Mesenchymal stem cell (in vitro differentiated cells and primary cell): ENCODE measurements around the gene CCL4.

Experiments
- DNase-seq: peaks from one replicate; pipeline ENCODE4 v3.0.0-alpha.2; 2013
- H2AFZ ChIP-seq: one replicate; pipeline ENCODE4 v1.6.1; 2013; ENCODE audit warnings: low read depth, mild to moderate bottlenecking, control low read depth, inconsistent platforms, low read length, moderate library complexity
- H2AK5ac ChIP-seq: 2 replicates; pipeline ENCODE4 v1.6.1; 2013; ENCODE audit warnings: low read length, moderate library complexity, mild to moderate bottlenecking, inconsistent platforms; ENCODE audit not compliant: severe bottlenecking
- H2BK120ac ChIP-seq: one replicate; pipeline ENCODE4 v1.6.1; 2013; ENCODE audit warnings: low read depth, mild to moderate bottlenecking, inconsistent platforms, low read length, moderate library complexity
- H2BK12ac ChIP-seq, 2 experiments: one replicate each; pipeline ENCODE4 v1.6.1; 2013; ENCODE audit warnings: inconsistent platforms in 2 of 2, low read length in 2 of 2, mild to moderate bottlenecking in 2 of 2, moderate library complexity in 2 of 2, control low read depth in 1 of 2
- H2BK15ac ChIP-seq: one replicate; pipeline ENCODE4 v1.6.1; 2013; ENCODE audit warnings: mild to moderate bottlenecking, low read depth, inconsistent platforms; ENCODE audit not compliant: poor library complexity, severe bottlenecking
- H2BK5ac ChIP-seq: 2 replicates; pipeline ENCODE4 v1.6.1; 2013; ENCODE audit warnings: low read depth, mild to moderate bottlenecking, low read length, control low read depth, inconsistent platforms; ENCODE audit not compliant: poor library complexity, severe bottlenecking
- H3K14ac ChIP-seq, 2 experiments: one replicate each; pipeline ENCODE4 v1.6.1; 2013; ENCODE audit warnings: inconsistent platforms in 2 of 2, low read length in 2 of 2, control low read depth in 1 of 2, mild to moderate bottlenecking in 1 of 2, moderate library complexity in 1 of 2
- H3K18ac ChIP-seq, 2 experiments: one replicate each; pipeline ENCODE4 v1.6.1; 2013; ENCODE audit warnings: inconsistent platforms in 2 of 2, low read length in 2 of 2, control low read depth in 1 of 2, low read depth in 1 of 2, mild to moderate bottlenecking in 1 of 2
- H3K23ac ChIP-seq, 2 experiments: one replicate each; pipeline ENCODE4 v1.6.1; 2013; ENCODE audit warnings: inconsistent platforms in 2 of 2, low read length in 2 of 2, mild to moderate bottlenecking in 2 of 2, moderate library complexity in 2 of 2, control low read depth in 1 of 2
- H3K27ac ChIP-seq: 2 replicates; pipeline ENCODE4 v1.5.1; 2013; ENCODE audit warnings: mild to moderate bottlenecking, moderate library complexity, low read length, control low read depth, inconsistent platforms; ENCODE audit not compliant: poor library complexity, severe bottlenecking
- H3K27me3 ChIP-seq, 2 experiments: 2 replicates each; pipeline versions ENCODE4 v1.6.1 to v1.7.0; 2013; ENCODE audit warnings: low read length in 2 of 2, mild to moderate bottlenecking in 2 of 2, moderate library complexity in 2 of 2, control low read depth in 1 of 2, inconsistent platforms in 1 of 2; ENCODE audit not compliant: control insufficient read depth in 1 of 2, insufficient read depth in 1 of 2
- H3K36me3 ChIP-seq, 2 experiments: 2 replicates each; pipeline versions ENCODE4 v1.6.1 to v1.7.0; 2013; ENCODE audit warnings: low read length in 2 of 2, control low read depth in 1 of 2, inconsistent platforms in 1 of 2, low read depth in 1 of 2, mild to moderate bottlenecking in 1 of 2; ENCODE audit not compliant: insufficient read depth in 2 of 2, control insufficient read depth in 1 of 2
- H3K4ac ChIP-seq, 2 experiments: one replicate each; pipeline ENCODE4 v1.6.1; 2013; ENCODE audit warnings: inconsistent platforms in 2 of 2, low read length in 2 of 2, mild to moderate bottlenecking in 2 of 2, moderate library complexity in 2 of 2, control low read depth in 1 of 2, low read depth in 1 of 2
- H3K4me1 ChIP-seq: 2 replicates; pipeline ENCODE4 v1.6.1; 2013; ENCODE audit warnings: low read depth, low read length, control low read depth; ENCODE audit not compliant: control insufficient read depth, insufficient read depth
- H3K4me2 ChIP-seq: 2 replicates; pipeline ENCODE4 v1.6.1; 2013; ENCODE audit warnings: low read length, mild to moderate bottlenecking, inconsistent platforms; ENCODE audit not compliant: poor library complexity, severe bottlenecking
- H3K4me3 ChIP-seq, 2 experiments: 2 replicates each; pipeline versions ENCODE4 v1.5.1 to v1.7.0; 2013; ENCODE audit warnings: low read length in 2 of 2, mild to moderate bottlenecking in 2 of 2, control low read depth in 1 of 2, low read depth in 1 of 2; ENCODE audit not compliant: insufficient read depth in 1 of 2
- H3K79me1 ChIP-seq: replicated peaks from 2 replicates; pipeline ENCODE4 v1.6.1; 2013; ENCODE audit warnings: mild to moderate bottlenecking, control low read depth, low read length, inconsistent platforms; ENCODE audit not compliant: poor library complexity, severe bottlenecking
- H3K9ac ChIP-seq: 2 replicates; pipeline ENCODE4 v1.7.0; 2013; ENCODE audit warnings: mild to moderate bottlenecking, low read length, moderate library complexity
- H3K9me3 ChIP-seq: 2 replicates; pipeline ENCODE4 v1.7.0; 2013; ENCODE audit warnings: mild to moderate bottlenecking, low read length; ENCODE audit not compliant: control insufficient read depth
- H4K8ac ChIP-seq: one replicate; pipeline ENCODE4 v1.6.1; 2013; ENCODE audit warnings: inconsistent platforms, mild to moderate bottlenecking, low read length, moderate library complexity
- H4K91ac ChIP-seq: one replicate; pipeline ENCODE4 v1.6.1; 2013; ENCODE audit warnings: mild to moderate bottlenecking, low read length, inconsistent platforms
- WGBS: methylation state at CpG from one replicate; pipeline ENCODE4 v1.1.7; 2013; ENCODE audit warnings: mixed read lengths; 5-methylcytosine and 5-hydroxymethylcytosine counted together

CCL4 gene

GRCh38 chr17:36068524-36068923 is 35.1 kb upstream of the CCL4 start:
- Histone ChIP-seq H3K23ac (no peak overlapping the region), H4K8ac (no peak overlapping the region), H2BK5ac (no peak overlapping the region), H3K27ac (no peak overlapping the region), H2BK120ac (no peak overlapping the region), H4K91ac (no peak overlapping the region), H3K4ac (no peak overlapping the region), H3K9me3 (no peaks in the 10 kb centered on the region), H3K36me3 (no peaks in the 10 kb centered on the region), H3K79me1 (no peaks in the 10 kb centered on the region), H3K4me2 (no peak overlapping the region), H3K18ac (no peak overlapping the region), H3K4me3 (no peak overlapping the region), H2AFZ (no peak overlapping the region), H3K4me1 (no peaks in the 10 kb centered on the region), H2AK5ac (no peak overlapping the region), H3K27me3 (peaks cover 13 to 22% of the 10 kb centered on the region in 2 experiments), H3K14ac (no peak overlapping the region), H2BK12ac (no peak overlapping the region), H2BK15ac (no peak overlapping the region), H3K9ac (no peak overlapping the region)
- 69% methylated on average over 3 of the region's 3 CpGs for WGBS
- DNase-seq: no peak

GRCh38 chr17:36069136-36069535 is 34.5 kb upstream of the CCL4 start:
- no peak overlapping the region for H4K91ac ChIP-seq
- no peak overlapping the region for H3K18ac ChIP-seq
- H4K8ac ChIP-seq: no peak overlapping the region
- no peaks in the 10 kb centered on the region for H3K79me1 ChIP-seq
- DNase-seq: no peak
- no peak overlapping the region for H3K4me2 ChIP-seq
- H3K9me3 ChIP-seq: no peaks in the 10 kb centered on the region
- no peak overlapping the region for H2BK120ac ChIP-seq
- H2AFZ ChIP-seq: no peak overlapping the region
- H3K36me3 ChIP-seq: no peaks in the 10 kb centered on the region
- H3K9ac ChIP-seq: no peak overlapping the region
- no peak overlapping the region for H3K27ac ChIP-seq
- no peak overlapping the region for H2BK12ac ChIP-seq
- H3K14ac ChIP-seq: no peak overlapping the region
- no peak overlapping the region for H2BK5ac ChIP-seq
- H3K4me3 ChIP-seq: no peak overlapping the region
- H3K27me3 ChIP-seq: peaks cover 13 to 28% of the 10 kb centered on the region in 2 experiments
- no peak overlapping the region for H2BK15ac ChIP-seq
- H3K4me1 ChIP-seq: no peaks in the 10 kb centered on the region
- H2AK5ac ChIP-seq: no peak overlapping the region
- H3K23ac ChIP-seq: no peak overlapping the region
- H3K4ac ChIP-seq: no peak overlapping the region

- no peaks in the 10 kb centered on the region for H3K79me1 ChIP-seq
- H3K18ac ChIP-seq: no peak overlapping the region
- H3K14ac ChIP-seq: no peak overlapping the region
- DNase-seq: no peak
- no peak overlapping the region for H3K27ac ChIP-seq
- H2BK5ac ChIP-seq: no peak overlapping the region
- no peak overlapping the region for H2AFZ ChIP-seq
- 49% methylated on average over 3 of the region's 3 CpGs for WGBS
- H4K91ac ChIP-seq: no peak overlapping the region
- H2BK120ac ChIP-seq: no peak overlapping the region
- no peak overlapping the region for H3K23ac ChIP-seq
- H2BK15ac ChIP-seq: no peak overlapping the region
- H2AK5ac ChIP-seq: no peak overlapping the region
- no peak overlapping the region for H3K4ac ChIP-seq
- no peaks in the 10 kb centered on the region for H3K9me3 ChIP-seq
- no peak overlapping the region for H4K8ac ChIP-seq
- H2BK12ac ChIP-seq: no peak overlapping the region
- peaks cover 13 to 32% of the 10 kb centered on the region in 2 experiments for H3K27me3 ChIP-seq
- H3K4me3 ChIP-seq: no peak overlapping the region
- no peak overlapping the region for H3K9ac ChIP-seq
- H3K4me1 ChIP-seq: no peaks in the 10 kb centered on the region
- H3K4me2 ChIP-seq: no peak overlapping the region
- no peaks in the 10 kb centered on the region for H3K36me3 ChIP-seq
Observed at GRCh38 chr17:36070427-36070826, 33.2 kb upstream of the CCL4 start.

- Histone ChIP-seq H2BK5ac (no peak overlapping the region), H3K9ac (no peak overlapping the region), H2BK120ac (no peak overlapping the region), H3K79me1 (no peaks in the 10 kb centered on the region), H4K91ac (no peak overlapping the region), H3K9me3 (peaks cover 1% of the 10 kb centered on the region), H3K18ac (no peak overlapping the region), H2AK5ac (no peak overlapping the region), H2BK15ac (no peak overlapping the region), H3K27ac (no peak overlapping the region), H3K23ac (no peak overlapping the region), H2AFZ (no peak overlapping the region), H3K14ac (no peak overlapping the region), H3K27me3 (peaks cover 9 to 29% of the 10 kb centered on the region in 2 experiments), H2BK12ac (no peak overlapping the region), H3K36me3 (no peaks in the 10 kb centered on the region), H3K4me1 (no peaks in the 10 kb centered on the region), H3K4me2 (no peak overlapping the region), H4K8ac (no peak overlapping the region), H3K4me3 (no peak overlapping the region), H3K4ac (no peak overlapping the region)
- DNase-seq: no peak
- 65% methylated on average over 2 of the region's 2 CpGs for WGBS
Observed at GRCh38 chr17:36071751-36072150, 31.9 kb upstream of the CCL4 start.
